Islet of Langerhans (tissue), 1 donor: ENCODE data around the gene ELFN2.

Experiments
- FAIRE-seq: peaks from one replicate; lab custom pipeline; 2011; peaks lifted over from hg19 to GRCh38; lab: Jason Lieb, UNC

Gene ELFN2

DNA sequence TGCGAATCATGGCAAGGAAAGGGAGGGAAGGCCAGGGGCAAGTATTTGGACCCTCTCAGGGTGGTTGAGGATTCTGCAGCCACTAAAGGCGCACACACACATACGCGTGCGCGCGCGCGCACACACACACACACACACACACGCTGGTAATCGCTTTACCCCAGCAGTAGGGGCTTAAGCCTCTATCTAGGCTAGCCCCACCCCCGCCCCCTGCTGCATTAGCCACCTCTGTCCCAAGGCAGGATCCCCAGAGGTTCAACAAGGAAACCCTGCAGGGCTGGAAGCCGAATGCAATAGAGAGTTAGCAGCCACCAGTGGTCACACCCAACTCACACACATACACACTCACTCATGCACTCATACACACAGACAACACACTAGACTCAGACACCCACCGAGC is 28.6 kb upstream of the ELFN2 start:
- no peak for FAIRE-seq

- FAIRE-seq, result peak; percentile 58
Measured at GRCh38 chr22:37454857-37455686, 27.8 kb upstream of the ELFN2 start.

DNA sequence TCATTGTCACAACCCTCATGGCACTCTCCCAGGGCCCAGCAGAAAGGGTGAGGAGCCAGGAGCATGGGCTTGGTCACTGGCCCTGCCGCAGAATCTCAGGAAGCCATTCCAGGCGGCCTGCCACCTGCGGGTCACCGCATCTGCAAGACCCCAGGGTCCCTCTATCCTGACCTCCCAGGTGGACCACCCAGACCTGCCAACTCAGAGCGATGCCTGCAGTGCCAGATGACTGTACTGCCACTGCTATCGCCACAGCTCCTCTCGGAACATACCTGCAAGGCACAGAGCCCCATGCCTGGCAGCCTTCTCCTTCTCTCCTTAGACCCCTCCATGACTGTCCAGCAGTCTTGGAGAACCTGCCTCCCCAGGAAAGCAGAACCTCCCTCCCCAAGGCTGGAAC is 26.4 kb upstream of the ELFN2 start:
- FAIRE-seq, result no peak

DNA sequence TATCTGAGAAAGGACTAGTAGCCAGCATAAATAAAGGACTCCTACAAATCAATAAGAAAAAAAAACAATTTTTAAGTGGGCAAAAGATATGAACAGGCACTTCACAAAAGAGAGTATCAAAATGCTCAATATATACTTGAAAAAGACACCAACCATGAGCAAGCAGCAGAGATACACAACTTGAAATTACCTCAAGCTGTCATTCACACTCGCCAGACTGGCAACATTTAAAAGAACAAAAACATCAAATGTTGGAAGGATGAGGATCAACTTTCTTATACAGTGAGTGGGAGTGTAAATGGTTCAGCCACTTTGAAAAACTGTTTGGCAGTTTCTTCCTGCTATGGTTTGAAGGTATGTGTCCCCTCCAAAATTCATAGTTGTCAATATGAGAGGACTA is 23.9 kb upstream of the ELFN2 start:
- FAIRE-seq, result no peak

GRCh38 chr22:37449331-37450001 is 22.2 kb upstream of the ELFN2 start:
- no peak for FAIRE-seq

GRCh38 chr22:37448516-37449127 is 21.3 kb upstream of the ELFN2 start:
- no peak for FAIRE-seq

DNA sequence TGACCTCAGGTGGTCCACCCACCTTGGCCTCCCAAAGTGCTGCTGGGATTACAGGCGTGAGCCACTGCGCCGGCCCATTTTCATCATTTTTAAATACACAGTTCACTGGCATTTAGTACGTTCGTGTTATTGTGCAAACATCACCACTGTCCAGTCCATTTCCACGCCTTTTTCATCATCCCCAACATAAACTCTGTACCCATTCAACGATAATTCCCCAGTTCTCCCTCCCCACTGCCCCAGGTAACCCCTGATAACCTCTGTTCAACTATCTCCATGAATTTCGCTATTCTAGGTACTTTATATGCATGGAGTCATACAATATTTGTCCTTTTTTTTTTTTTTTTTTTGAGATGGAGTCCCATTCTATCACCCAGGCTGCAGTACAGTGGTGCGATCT is 18.2 kb upstream of the ELFN2 start:
- FAIRE-seq, result no peak

- no peak for FAIRE-seq
Measured at GRCh38 chr22:37443977-37444376, 16.7 kb upstream of the ELFN2 start.

DNA sequence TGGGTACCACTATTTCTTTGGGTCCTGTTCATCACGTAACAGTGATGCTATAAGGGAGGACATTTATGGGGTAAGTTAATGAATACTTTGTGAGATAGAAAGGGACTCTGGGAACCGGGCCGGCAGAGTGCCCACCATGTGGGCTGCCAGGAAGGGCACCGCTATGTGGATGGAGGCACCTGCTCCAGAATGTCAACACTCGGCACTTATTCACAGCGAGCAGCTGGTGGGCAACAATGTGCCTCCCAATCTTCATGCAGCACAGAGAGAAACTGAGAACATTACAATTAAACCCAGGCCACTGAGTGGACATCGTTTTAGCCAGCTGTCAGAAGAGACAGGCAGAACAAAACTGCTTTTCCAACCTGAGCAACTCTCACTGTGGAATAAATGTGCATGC is 15.8 kb upstream of the ELFN2 start:
- no peak for FAIRE-seq

GRCh38 chr22:37442537-37442936 is 15.3 kb upstream of the ELFN2 start:
- no peak for FAIRE-seq

- FAIRE-seq, result no peak
Measured at GRCh38 chr22:37442135-37442534, 14.9 kb upstream of the ELFN2 start.

- no peak for FAIRE-seq
Measured at GRCh38 chr22:37440875-37441274, 13.6 kb upstream of the ELFN2 start.

- FAIRE-seq, result no peak
Measured at GRCh38 chr22:37439347-37439746, 12.1 kb upstream of the ELFN2 start.

DNA sequence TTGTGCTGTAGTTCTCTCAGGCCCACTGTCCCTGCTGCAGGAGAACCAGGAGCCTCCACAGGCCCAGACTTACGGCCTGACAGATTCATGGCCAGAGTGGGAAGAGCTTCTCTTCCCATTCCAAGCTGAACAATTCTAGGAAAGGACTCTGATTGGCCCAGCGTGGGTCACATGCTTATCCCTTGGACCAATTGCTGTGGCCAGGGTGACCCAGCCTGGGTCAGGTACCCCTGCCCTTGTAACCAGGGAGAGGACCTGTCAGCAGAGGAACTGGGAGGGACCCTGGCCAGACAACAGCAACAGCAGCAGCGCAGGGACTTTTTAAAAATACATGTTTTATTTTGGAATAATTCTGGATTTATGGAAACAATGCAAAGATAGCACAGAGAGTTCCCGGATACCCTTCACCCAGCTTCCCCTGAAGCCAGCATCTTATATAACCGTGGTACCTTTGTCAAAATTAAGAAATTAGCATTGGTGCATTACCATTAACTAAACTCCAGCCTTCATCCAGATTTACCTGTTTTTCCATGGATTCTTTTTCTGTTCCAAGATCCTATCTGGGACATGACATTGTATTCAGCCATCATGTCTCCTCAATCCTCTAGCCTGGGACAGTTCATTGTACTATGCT is 8.8 kb upstream of the ELFN2 start:
- no peak for FAIRE-seq

DNA sequence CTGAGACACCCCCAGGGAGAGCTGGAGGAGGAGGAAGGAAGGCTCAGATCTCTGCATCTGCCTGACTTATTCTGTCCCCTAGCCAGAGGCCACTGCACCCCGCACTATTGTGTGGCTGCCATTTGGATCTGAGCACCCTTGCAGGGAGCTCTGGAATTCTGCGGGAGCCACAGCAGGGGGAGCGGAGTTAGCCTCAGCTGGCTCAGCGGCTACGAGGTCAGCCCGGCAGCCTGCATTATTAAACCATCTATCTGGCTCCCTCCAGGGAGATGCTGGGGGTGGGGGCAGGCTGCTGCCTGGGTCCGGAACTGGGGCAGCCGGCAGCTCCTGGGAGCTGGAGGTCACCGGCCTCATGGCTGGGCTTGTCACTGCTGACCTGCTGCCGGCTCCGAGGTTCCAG is 6.5 kb upstream of the ELFN2 start:
- FAIRE-seq, result no peak

DNA sequence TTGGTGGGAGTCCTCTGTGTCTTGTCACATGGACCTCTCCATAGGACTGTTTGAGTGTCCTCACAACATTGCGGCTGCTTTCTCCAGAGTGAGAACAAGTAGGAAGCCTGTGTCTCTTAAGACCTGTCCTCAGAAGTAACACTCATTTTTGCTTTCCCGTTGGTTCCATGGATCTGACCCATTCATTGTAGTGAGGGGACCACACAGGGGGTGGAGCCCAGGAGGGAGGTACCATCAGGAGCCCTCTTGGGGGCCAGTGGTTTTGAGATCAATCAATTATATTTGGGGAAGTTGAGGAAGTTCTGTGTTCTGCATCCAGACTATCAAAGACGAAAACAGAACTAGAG is 5.4 kb upstream of the ELFN2 start:
- no peak for FAIRE-seq

- FAIRE-seq, result no peak
Measured at GRCh38 chr22:37431801-37432707, 4.8 kb upstream of the ELFN2 start.

GRCh38 chr22:37431366-37431765 is 4.1 kb upstream of the ELFN2 start:
- no peak for FAIRE-seq

DNA sequence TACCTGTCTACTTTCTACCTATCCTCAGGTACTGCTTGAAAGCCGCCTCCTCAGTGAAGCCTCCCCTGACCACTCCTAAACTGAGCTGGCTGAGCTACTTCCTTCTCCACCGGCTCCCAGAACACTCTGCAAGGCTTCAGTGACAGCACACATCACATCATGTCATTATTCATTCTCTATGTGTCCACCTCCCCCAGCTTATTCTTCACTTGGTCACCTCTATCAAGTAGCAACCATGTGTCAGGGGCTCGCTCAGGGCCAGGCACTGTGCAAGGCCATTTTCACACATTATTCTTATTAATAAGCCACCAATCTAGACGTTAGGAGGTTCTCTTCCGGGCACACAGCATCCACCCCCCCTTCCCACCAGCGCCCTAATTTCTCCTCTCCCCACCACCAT is 3.7 kb upstream of the ELFN2 start:
- FAIRE-seq, result no peak

DNA sequence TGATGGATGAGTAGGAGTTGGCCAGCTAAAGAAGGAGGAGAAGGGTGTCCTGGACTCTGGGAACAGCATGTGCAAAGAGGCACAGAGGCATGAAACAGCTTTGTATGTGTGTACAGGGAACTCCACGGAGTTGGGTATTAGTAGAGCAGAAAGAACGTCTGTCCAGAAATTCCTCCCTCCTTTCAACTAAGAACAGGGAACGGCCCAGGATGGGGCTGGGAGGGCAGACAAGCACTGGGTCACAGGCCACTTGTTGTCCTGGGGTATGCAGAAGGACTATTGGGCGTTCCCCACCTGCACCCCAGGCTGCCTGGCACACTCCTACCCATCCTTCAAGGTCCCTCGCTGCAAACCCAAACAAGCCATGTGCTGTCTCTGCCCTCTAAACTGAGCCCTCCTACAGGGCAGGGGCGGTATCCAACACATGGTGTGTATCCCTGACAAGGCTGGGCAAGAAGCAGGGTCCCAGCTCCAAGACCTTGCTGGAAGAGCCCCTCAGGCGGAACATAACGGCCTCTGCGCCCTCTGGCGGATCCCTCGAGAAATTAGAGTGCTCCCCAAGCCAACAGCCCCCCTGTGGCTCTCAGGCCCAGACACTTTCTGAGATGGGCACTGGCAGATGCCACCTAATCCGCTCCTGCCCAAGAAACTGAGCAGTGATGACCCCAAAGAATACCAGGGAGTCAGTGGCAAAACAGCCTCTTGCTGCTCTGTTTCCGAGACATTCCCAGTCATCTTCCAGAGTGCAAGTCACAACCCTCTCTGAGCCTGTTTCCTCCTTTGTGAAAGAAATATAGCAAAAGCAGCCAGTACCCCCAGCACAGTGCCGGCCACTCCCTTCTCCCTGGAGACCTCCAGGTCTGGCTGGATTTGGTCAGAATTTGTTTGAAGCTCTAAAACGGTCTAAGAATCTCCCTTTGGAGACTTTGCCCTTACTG is 1.6 kb upstream of the ELFN2 start:
- no peak for FAIRE-seq
